IPS-18c (cell line): ENCODE data around the gene NQO2.
"Not testable (repeated sequence)": the region's sequence is repeated elsewhere in the genome, so short reads cannot be mapped to it uniquely, and the experiment has no call there.

Experiments
- H3K4me3 ChIP-seq: 2 replicates; pipeline ENCODE4 v1.7.0; 2013; ENCODE audit warnings: low read depth, mild to moderate bottlenecking, low read length, moderate library complexity; ENCODE audit not compliant: insufficient read depth
- H3K9me3 ChIP-seq: one replicate; pipeline ENCODE4 v1.6.1; 2013; ENCODE audit warnings: mild to moderate bottlenecking, low read length, moderate library complexity; ENCODE audit not compliant: control insufficient read depth, insufficient read depth

NQO2 gene

DNA sequence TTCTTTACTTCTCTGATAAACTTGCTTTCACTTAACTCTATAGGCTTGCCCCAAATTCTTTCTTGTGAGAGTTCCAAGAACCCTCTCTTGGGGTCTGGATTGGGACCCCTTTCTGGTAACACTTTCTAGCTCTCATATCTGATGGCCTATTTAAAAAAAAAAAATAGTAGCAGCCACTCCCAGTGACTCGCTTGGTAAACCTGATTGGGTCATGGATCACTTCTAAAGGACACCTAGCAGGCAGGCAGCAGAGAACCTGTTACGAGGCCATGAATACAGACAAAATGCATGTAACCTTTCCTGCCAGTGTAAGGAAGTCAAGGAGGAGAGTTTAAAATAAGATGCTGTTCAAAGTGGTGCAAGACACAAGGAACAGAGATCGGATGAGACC is 19.2 kb upstream of the NQO2 start:
- Histone ChIP-seq H3K9me3 (no peaks in the 10 kb centered on the region), H3K4me3 (no peak overlapping the region)

- Histone ChIP-seq H3K4me3 (no peak overlapping the region), H3K9me3 (no peaks in the 10 kb centered on the region)
These were observed 17.1 kb upstream of the NQO2 start for GRCh38 chr6:2982426-2983117.

GRCh38 chr6:2984738-2985406 is 14.8 kb upstream of the NQO2 start:
- H3K4me3 ChIP-seq, result no peak overlapping the region; the same call in 1 of the 2 replicates
- no peaks in the 10 kb centered on the region for H3K9me3 ChIP-seq

DNA sequence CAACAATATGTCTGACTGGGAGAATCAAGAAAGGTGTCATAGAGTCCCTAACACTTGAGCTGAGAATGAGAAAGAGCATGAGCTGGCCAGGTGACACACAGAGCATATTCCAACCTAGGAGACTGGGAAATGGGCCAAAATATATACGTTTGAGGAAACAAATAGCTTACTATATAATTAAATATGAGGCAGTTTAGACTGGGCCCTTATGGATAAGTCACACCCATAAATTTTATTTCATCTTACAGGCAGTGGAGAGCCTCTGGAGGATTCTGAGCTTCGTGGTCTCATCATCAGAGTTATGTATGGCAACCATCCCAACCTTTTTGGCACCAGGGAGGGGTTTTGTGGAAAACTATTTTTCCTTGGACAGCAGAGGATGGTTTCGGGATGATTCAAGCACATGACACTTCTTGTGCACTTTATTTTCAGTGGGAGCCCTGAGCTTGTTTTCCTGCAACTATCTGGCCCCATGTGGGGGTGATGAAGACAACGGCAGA is 12.9 kb upstream of the NQO2 start:
- Histone ChIP-seq H3K9me3 (no peaks in the 10 kb centered on the region), H3K4me3 (no peak overlapping the region)

DNA sequence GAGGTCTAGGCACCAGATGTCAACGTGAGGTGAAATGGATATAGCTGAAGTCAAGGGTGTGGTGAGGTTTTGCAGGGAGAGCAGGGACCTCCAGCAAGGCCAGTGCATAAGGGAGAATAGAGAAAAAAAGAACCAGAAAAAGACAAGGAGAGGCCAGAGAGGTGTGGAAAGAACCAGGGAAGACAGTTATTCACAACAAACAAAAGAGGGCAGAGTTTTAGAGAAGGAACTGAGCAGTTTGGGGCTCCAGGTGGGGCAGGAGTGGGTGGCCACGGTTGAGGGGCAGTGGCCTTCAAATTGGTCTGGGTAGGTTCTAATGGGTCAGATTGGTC is 11.6 kb upstream of the NQO2 start:
- Histone ChIP-seq H3K4me3 (peak overlapping the region; percentile 84), H3K9me3 (no peaks in the 10 kb centered on the region)

DNA sequence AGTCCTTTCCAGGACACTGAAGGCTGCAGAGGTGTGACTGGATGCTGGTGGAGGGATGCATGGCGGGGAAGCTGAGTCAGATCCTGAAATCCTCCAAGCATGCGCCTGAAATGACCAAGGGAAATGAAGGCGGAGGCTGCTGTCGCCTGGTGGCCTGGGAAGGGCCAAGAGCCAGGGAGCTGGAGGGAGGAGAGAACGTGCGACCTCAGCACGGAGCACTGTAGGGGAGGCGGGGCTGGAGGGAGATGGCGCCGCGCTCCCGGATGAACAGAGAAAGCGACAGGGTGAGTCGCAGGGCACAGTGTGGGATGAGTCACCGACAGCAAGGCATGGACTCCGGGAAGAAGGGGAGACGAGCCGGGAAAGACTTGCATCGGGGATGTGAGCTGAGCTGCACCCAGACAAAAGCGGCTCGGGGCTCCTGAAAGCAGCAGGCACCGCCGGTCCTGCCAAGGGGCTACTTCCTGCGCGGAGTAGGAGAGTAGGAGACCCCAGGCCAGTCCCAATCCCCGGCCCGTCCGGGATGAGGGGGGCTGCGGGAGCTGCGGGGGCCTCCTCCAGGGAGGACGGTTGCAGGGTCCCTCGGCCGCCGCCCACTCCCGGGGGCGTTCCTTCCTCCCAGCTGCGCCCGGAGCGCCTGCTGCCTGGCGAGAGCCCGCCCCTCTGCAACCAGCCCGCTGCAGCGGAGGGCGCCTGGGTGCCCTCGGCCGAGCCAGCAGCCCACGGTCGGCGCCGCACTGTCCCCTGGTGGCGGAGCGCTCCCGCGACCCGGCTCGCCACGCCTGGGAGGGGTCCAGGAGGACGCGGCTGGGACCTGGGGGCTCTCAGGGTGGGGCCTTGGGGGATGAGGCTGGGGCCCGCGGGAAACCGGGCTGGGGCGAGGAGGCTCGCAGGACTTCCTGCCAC is 11.0 kb upstream of the NQO2 start:
- Histone ChIP-seq H3K4me3 (peak overlapping the region; percentile 84), H3K9me3 (no peaks in the 10 kb centered on the region)

DNA sequence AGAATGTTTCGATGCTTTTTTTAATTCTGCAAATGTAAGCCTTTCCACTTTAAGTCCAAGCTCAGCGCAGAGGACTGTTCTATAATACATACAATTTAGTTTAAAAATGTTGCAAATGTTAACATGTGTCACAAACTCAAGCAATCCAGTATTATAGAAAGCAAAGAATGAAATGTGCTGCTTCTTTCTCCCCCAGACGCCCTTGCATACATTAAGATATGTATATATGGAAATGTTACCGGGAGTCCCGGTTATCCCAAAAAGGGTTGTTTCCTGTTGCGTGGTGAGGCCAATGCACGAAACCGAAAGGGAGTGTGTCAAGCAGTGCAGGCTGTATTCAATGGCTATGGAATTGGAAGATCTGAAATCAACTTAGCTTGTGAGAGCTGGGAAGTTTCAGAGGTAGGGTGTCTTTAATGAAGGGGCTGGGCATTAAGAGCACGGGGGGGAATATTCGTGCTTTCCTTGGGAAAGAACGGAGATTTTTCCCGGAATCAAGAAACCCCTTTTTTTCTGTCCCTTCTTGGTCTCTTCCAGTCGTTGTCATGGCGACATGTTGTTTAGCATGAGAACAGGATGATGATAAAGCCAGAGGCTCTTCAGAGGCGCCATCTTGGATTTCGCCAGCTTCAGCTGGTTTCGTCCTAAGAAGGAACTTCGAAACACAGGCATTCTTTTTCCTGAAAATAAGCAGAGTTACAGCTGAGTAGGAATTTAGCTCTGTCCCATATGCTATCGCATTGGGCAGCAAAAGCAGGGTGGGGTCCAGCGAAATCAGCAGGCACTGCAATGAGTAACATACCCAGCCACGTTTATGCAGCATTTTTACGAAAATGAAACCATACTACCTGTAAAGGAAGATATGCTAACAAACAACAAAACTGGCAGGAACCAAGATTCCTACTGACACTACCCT is 10.1 kb upstream of the NQO2 start:
- H3K4me3 ChIP-seq, result peak overlapping the region; percentile 84

GRCh38 chr6:2990248-2990931 is 9.3 kb upstream of the NQO2 start:
- H3K4me3 ChIP-seq, result peak overlapping the region; percentile 51
- no peaks in the 10 kb centered on the region for H3K9me3 ChIP-seq

More for the DNA sequence above, 10.1 kb upstream of the NQO2 start:
- H3K9me3 ChIP-seq, result no peaks in the 10 kb centered on the region

GRCh38 chr6:2990932-2991506 is 8.7 kb upstream of the NQO2 start:
- Histone ChIP-seq H3K4me3 (no peak overlapping the region), H3K9me3 (no peaks in the 10 kb centered on the region)

DNA sequence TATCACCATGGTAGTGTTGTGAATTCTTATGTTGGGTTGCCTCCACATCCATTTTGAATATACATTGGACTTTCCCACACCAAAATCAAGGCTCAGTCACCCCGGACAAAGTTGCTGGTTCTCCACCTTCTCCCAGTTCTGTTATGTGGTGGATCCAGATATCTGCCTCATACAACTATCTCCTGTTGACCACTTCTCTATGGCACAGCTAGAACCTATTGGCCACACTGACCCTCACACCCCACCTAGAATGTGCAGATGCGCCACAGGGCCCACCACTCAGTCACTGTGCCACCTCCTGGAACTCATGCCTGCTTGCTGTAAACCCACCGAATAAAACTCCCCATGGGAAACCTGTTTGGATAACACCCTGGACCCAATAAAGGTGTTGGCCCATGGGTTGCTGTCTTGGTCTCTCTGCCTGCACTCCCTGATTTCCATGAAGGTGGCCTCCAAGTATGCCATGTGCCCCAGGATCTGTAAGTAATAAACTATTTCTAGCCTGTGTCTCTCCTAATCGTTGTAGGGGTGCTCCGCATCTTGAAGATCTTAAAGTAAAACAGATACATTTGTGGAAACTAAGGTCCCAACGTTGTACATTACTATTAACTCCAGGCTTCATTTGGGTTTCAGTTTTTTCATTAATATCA is 7.2 kb upstream of the NQO2 start:
- Histone ChIP-seq H3K9me3 (no peaks in the 10 kb centered on the region), H3K4me3 (no peak overlapping the region)

- Histone ChIP-seq H3K9me3 (no peaks in the 10 kb centered on the region), H3K4me3 (no peak overlapping the region)
These were observed 5.9 kb upstream of the NQO2 start for GRCh38 chr6:2993755-2994317.

- H3K4me3 ChIP-seq, result peak overlapping the region; percentile 69
- not testable (repeated sequence) for H3K9me3 ChIP-seq
These were observed 1.3 kb upstream of the NQO2 start for GRCh38 chr6:2998249-2998997.

GRCh38 chr6:2998998-2999617 is 586 bp upstream of the NQO2 start:
- Histone ChIP-seq H3K9me3 (no peaks in the 10 kb centered on the region), H3K4me3 (peak overlapping the region; percentile 69)

GRCh38 chr6:3001146-3001772 is 1.6 kb downstream of the NQO2 start:
- Histone ChIP-seq H3K4me3 (no peak overlapping the region), H3K9me3 (peaks cover 4% of the 10 kb centered on the region)
